KMS-11 (cell line): ENCODE measurements around the gene COMMD3.
A peak's percentile ranks its signal among the peaks of the same experiment; 100 is the strongest.

Source experiments
- H2AFZ ChIP-seq: fragments of 200-600 bp; sonication (generic); 2 replicates; pipeline ENCODE4 v1.6.1; 2016; ENCODE audit warnings: antibody characterized with exemption, mixed run types, low read depth
- H3K27ac ChIP-seq: fragments of 200-600 bp; sonication (generic); 2 replicates; pipeline ENCODE4 v1.6.1; 2016; ENCODE audit warnings: mild to moderate bottlenecking, mixed run types
- H3K27me3 ChIP-seq: fragments of 200-600 bp; sonication (generic); 2 replicates; pipeline ENCODE4 v1.6.1; 2017; ENCODE audit warnings: mild to moderate bottlenecking, low read depth, mixed run types, moderate library complexity; ENCODE audit not compliant: insufficient read depth
- H3K36me3 ChIP-seq: fragments of 200-600 bp; sonication (generic); 2 replicates; pipeline ENCODE4 v1.6.1; 2017; ENCODE audit warnings: mild to moderate bottlenecking, mixed run types; ENCODE audit not compliant: insufficient read depth
- H3K4me1 ChIP-seq: fragments of 200-600 bp; sonication (generic); 2 replicates; pipeline ENCODE4 v1.6.1; 2016; ENCODE audit warnings: mild to moderate bottlenecking, low read depth, mixed run types; ENCODE audit not compliant: poor library complexity, severe bottlenecking
- H3K4me2 ChIP-seq: fragments of 200-600 bp; sonication (generic); 2 replicates; pipeline ENCODE4 v1.7.0; 2016; ENCODE audit warnings: mild to moderate bottlenecking, mixed run types
- H3K4me3 ChIP-seq: fragments of 200-600 bp; sonication (generic); IDR thresholded peaks from 2 replicates; pipeline ENCODE4 v1.6.1; 2017; ENCODE audit warnings: low read depth, low read length, mixed read lengths; ENCODE audit not compliant: insufficient read depth
- H3K79me2 ChIP-seq: fragments of 200-600 bp; sonication (generic); 2 replicates; pipeline ENCODE4 v1.6.1; 2016; ENCODE audit warnings: low read depth, mixed run types; ENCODE audit not compliant: insufficient read depth
- H3K9ac ChIP-seq: fragments of 200-600 bp; sonication (generic); 2 replicates; pipeline ENCODE4 v1.6.1; 2016; ENCODE audit warnings: mild to moderate bottlenecking, mixed run types
- H4K20me1 ChIP-seq: fragments of 200-600 bp; sonication (generic); 2 replicates; pipeline ENCODE4 v1.6.1; 2016; ENCODE audit warnings: mild to moderate bottlenecking, mixed run types; ENCODE audit not compliant: insufficient read depth
- CTCF ChIP-seq: fragments of 200-600 bp; sonication (generic); conservative IDR thresholded peaks from 2 replicates; pipeline ENCODE4 v1.6.1; 2017; ENCODE audit warnings: low read depth, mild to moderate bottlenecking, antibody characterized with exemption, low read length, moderate library complexity, mixed read lengths

The COMMD3 gene

GRCh38 chr10:22366435-22366703 lies 50.2 kb downstream of the COMMD3 start:
- Histone ChIP-seq H3K4me1 (peaks cover 42% of the 10 kb centered on the region), H3K79me2 (no peaks in the 10 kb centered on the region), H3K27ac (no peak overlapping the region), H3K36me3 (no peaks in the 10 kb centered on the region), H3K27me3 (no peaks in the 10 kb centered on the region), H3K4me3 (no peak overlapping the region), H2AFZ (no peak overlapping the region), H4K20me1 (no peaks in the 10 kb centered on the region), H3K4me2 (no peak overlapping the region), H3K9ac (no peak overlapping the region)
- TF ChIP-seq CTCF = no peak

- Histone ChIP-seq H3K27ac (no peak overlapping the region), H3K79me2 (no peaks in the 10 kb centered on the region), H3K4me2 (no peak overlapping the region), H3K27me3 (no peaks in the 10 kb centered on the region), H3K36me3 (no peaks in the 10 kb centered on the region), H3K4me3 (no peak overlapping the region), H4K20me1 (no peaks in the 10 kb centered on the region), H3K9ac (no peak overlapping the region), H2AFZ (no peak overlapping the region), H3K4me1 (peaks cover 42% of the 10 kb centered on the region)
- no peak for TF ChIP-seq CTCF
These were observed 50.6 kb downstream of the COMMD3 start for GRCh38 chr10:22366771-22367170.

GRCh38 chr10:22367471-22367870 lies 51.3 kb downstream of the COMMD3 start:
- TF ChIP-seq CTCF = no peak
- Histone ChIP-seq H2AFZ (peak overlapping the region; percentile 6), H3K36me3 (no peaks in the 10 kb centered on the region), H3K4me3 (no peak overlapping the region), H3K27ac (peak overlapping the region; percentile 28), H3K79me2 (no peaks in the 10 kb centered on the region), H3K27me3 (no peaks in the 10 kb centered on the region), H3K4me2 (peak overlapping the region; percentile 51), H4K20me1 (no peaks in the 10 kb centered on the region), H3K4me1 (peaks cover 42% of the 10 kb centered on the region), H3K9ac (peak overlapping the region; percentile 11; the same call in 1 of the 2 replicates)

- H3K27me3 ChIP-seq = no peaks in the 10 kb centered on the region
These were observed 52.2 kb downstream of the COMMD3 start for GRCh38 chr10:22368402-22368801.

More at GRCh38 chr10:22368402-22368801, 52.2 kb downstream of the COMMD3 start:
- no peak overlapping the region for H3K4me2 ChIP-seq
- no peak overlapping the region for H3K27ac ChIP-seq
- no peaks in the 10 kb centered on the region for H3K79me2 ChIP-seq
- H3K9ac ChIP-seq = no peak overlapping the region
- no peak for TF ChIP-seq CTCF
- H4K20me1 ChIP-seq = no peaks in the 10 kb centered on the region
- peaks cover 42% of the 10 kb centered on the region for H3K4me1 ChIP-seq
- no peaks in the 10 kb centered on the region for H3K36me3 ChIP-seq
- no peak overlapping the region for H3K4me3 ChIP-seq
- H2AFZ ChIP-seq = no peak overlapping the region
